AG04449 (cell line): Measurements from ENCODE around the gene PPP2R5C.

Experiments used
- CTCF ChIA-PET: fragments of 350-600 bp; formaldehyde crosslinking; extraction: SDS; loops from one replicate; lab custom pipeline; 2021; ENCODE audit warnings: antibody characterized with exemption; lab: Yijun Ruan, JAX
- POLR2A ChIA-PET: fragments of 400-600, 350-600 bp; formaldehyde crosslinking; extraction: SDS; loops from one replicate; lab custom pipeline; 2020; ENCODE audit warnings: antibody characterized with exemption, inconsistent platforms; lab: Yijun Ruan, JAX
- DNase-seq: peaks from one replicate; pipeline ENCODE4 v3.0.0-alpha.2; 2010; ENCODE audit warnings: low read depth, low spot score
- H3K4me3 ChIP-seq: 2 replicates; pipeline ENCODE4 v1.5.1; 2011; ENCODE audit warnings: low read depth, mild to moderate bottlenecking, control low read depth, low read length
- CTCF ChIP-seq: IDR thresholded peaks from one replicate; pipeline ENCODE4 v1.5.1; 2011; ENCODE audit warnings: mild to moderate bottlenecking, moderate library complexity, low read length, control low read depth, inconsistent platforms; ENCODE audit not compliant: insufficient read depth; ENCODE audit errors: missing control alignments

The PPP2R5C gene

GRCh38 chr14:101754893-101755292 lies 6.6 kb upstream of the PPP2R5C start:
- CTCF ChIA-PET = no interaction called here
- H3K4me3 ChIP-seq = no peak overlapping the region

GRCh38 chr14:101755591-101756324 lies 5.8 kb upstream of the PPP2R5C start:
- H3K4me3 ChIP-seq = no peak overlapping the region
- DNase-seq = no peak
- ChIA-PET CTCF (interaction anchor here (1.5 kb wide), 1 partner anchor 48 kb away, joined by 10 read pairs; no protein-coding TSS in a partner anchor), POLR2A (no interaction called here)
- TF ChIP-seq CTCF = no peak

More at GRCh38 chr14:101754893-101755292, 6.6 kb upstream of the PPP2R5C start:
- no peak for DNase-seq
- POLR2A ChIA-PET = no interaction called here
- TF ChIP-seq CTCF = no peak

GRCh38 chr14:101757064-101757838 lies 4.3 kb upstream of the PPP2R5C start:
- no peak for TF ChIP-seq CTCF
- ChIA-PET CTCF (interaction anchor here (1.1 to 1.5 kb wide), 2 partner anchors 50 to 51 kb away, joined by 3 to 10 read pairs; no protein-coding TSS in a partner anchor), POLR2A (no interaction called here)
- no peak for DNase-seq
- H3K4me3 ChIP-seq = no peak overlapping the region

- ChIA-PET CTCF (interaction anchor here (1.1 kb wide), 1 partner anchor 52 kb away, joined by 3 read pairs; no protein-coding TSS in a partner anchor), POLR2A (no interaction called here)
- TF ChIP-seq CTCF = no peak
- H3K4me3 ChIP-seq = no peak overlapping the region
- no peak for DNase-seq
These were observed 3.7 kb upstream of the PPP2R5C start for GRCh38 chr14:101757839-101758211.

- no peak for TF ChIP-seq CTCF
- ChIA-PET CTCF (interaction anchor here (2.2 kb wide), 1 partner anchor 202 kb away, joined by 5 read pairs; no protein-coding TSS in a partner anchor), POLR2A (no interaction called here)
- no peak for DNase-seq
- H3K4me3 ChIP-seq = no peak overlapping the region
These were observed 2.5 kb upstream of the PPP2R5C start for GRCh38 chr14:101758913-101759593.
